MM.1S (cell line): ENCODE data around the gene GP5.

Experiments used
- EZH2 ChIP-seq: fragments of 300-600 bp; sonication (generic); optimal IDR thresholded peaks from 2 replicates; pipeline ENCODE3; 2017; ENCODE audit warnings: low read depth, mild to moderate bottlenecking, antibody characterized with exemption, low read length, mixed read lengths
- EZH2phosphoT487 ChIP-seq: fragments of 300-600 bp; sonication (generic); IDR thresholded peaks from 2 replicates; pipeline ENCODE4 v1.6.1; 2018; ENCODE audit warnings: antibody characterized with exemption, low read length
- TF ChIP-seq, protein P1 (sequence below): fragments of 300-600 bp; sonication (generic); IDR thresholded peaks from 2 replicates; pipeline ENCODE4 v1.5.1; 2016; ENCODE audit warnings: antibody characterized with exemption, low read length, mixed read lengths

DNA sequence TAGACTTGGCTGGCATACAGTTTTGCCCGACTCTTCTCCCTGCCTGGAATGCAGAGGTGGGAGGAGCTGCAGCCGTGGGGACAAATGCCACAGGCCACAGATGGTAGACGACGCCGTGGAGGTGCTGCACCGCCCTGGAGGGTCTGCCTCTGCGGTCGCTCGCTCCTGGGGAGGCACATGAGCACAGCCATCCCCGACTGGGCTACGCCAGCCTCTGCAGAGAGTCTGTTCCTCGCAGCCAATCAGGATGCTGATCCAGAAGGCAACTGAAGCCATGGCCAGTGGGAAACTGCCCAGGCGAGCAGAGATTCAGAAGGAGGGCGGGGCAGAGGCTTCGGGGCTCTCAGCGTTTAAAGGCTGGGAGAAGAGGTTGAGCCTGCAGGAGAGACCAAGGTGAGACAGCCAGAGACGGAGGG is 17.6 kb downstream of the GP5 start:
- TF ChIP-seq, protein P1, sequence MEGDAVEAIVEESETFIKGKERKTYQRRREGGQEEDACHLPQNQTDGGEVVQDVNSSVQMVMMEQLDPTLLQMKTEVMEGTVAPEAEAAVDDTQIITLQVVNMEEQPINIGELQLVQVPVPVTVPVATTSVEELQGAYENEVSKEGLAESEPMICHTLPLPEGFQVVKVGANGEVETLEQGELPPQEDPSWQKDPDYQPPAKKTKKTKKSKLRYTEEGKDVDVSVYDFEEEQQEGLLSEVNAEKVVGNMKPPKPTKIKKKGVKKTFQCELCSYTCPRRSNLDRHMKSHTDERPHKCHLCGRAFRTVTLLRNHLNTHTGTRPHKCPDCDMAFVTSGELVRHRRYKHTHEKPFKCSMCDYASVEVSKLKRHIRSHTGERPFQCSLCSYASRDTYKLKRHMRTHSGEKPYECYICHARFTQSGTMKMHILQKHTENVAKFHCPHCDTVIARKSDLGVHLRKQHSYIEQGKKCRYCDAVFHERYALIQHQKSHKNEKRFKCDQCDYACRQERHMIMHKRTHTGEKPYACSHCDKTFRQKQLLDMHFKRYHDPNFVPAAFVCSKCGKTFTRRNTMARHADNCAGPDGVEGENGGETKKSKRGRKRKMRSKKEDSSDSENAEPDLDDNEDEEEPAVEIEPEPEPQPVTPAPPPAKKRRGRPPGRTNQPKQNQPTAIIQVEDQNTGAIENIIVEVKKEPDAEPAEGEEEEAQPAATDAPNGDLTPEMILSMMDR, result no peak
- TF ChIP-seq EZH2 (no peak), EZH2phosphoT487 (no peak)
